ENCODE results near the gene SPACA5B.
"Not testable (repeated sequence)": the region's sequence is repeated elsewhere in the genome, so short reads cannot be mapped to it uniquely, and the experiment has no call there.

- TF ChIP-seq CTCF (IDR thresholded peaks at IDR 0.05; ENCODE audit: low read depth, low read length); POLR2A (IDR thresholded peaks at IDR 0.05; ENCODE audit: extremely low read depth, insufficient read length); MAX (IDR thresholded peaks at IDR 0.05; ENCODE audit: low read depth, low read length): not testable (repeated sequence)
Observed at GRCh38 chrX:48139076-48139475, 8.7 kb downstream of the SPACA5B start.

Data from NB4 (cell line).